ENCODE measurements around the gene ESR2.

DNA sequence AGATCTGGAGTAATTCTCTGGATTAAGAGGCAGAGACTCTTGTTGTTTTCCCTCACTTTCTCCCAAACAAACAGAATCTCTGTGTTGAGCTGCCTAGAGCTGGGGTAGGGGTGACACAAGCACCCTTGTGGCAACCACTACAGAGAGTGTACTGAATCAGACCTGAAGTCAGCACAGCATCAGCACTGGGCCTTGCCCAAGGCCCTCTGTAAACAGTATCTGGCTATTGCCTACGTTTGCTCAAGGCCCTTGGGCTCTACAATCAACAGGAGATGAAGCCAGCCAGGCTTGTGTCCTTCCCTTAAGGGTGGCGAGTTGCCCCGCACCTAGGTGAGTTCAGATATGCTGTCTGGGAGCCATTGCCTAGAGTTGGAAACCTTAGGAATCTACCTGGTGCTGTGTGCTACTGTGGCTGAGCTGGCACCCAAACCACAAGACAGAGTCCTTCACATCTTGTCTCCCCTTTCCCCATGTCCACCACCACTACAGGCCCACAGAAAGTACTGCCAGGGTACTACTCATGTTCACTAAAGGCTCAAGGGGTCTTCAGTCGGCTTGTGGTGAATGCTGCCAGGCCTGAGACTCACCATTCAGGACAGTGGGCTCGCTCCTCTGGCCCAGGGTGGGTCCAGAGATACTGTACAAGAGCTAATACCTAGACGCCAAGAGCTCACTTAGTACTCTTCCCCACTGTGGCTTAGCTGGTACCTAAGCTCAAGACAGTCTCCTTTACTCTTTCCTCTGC, 234.5 kb downstream of the ESR2 start:
- TF ChIP-seq, protein P1, sequence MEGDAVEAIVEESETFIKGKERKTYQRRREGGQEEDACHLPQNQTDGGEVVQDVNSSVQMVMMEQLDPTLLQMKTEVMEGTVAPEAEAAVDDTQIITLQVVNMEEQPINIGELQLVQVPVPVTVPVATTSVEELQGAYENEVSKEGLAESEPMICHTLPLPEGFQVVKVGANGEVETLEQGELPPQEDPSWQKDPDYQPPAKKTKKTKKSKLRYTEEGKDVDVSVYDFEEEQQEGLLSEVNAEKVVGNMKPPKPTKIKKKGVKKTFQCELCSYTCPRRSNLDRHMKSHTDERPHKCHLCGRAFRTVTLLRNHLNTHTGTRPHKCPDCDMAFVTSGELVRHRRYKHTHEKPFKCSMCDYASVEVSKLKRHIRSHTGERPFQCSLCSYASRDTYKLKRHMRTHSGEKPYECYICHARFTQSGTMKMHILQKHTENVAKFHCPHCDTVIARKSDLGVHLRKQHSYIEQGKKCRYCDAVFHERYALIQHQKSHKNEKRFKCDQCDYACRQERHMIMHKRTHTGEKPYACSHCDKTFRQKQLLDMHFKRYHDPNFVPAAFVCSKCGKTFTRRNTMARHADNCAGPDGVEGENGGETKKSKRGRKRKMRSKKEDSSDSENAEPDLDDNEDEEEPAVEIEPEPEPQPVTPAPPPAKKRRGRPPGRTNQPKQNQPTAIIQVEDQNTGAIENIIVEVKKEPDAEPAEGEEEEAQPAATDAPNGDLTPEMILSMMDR (IDR thresholded peaks at IDR 0.05; ENCODE audit: low read depth, low read length, missing input control): no peak
- TF ChIP-seq RAD21 (IDR thresholded peaks at IDR 0.05): no peak
- no peak for TF ChIP-seq GABPA (IDR thresholded peaks at IDR 0.05 in 1 of 2, conservative IDR thresholded peaks at IDR 0.05 in 1 of 2)
- no peak for TF ChIP-seq NR2F2 (IDR thresholded peaks at IDR 0.05)
- TF ChIP-seq, protein P2, sequence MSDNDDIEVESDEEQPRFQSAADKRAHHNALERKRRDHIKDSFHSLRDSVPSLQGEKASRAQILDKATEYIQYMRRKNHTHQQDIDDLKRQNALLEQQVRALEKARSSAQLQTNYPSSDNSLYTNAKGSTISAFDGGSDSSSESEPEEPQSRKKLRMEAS (IDR thresholded peaks at IDR 0.05): no peak
- TF ChIP-seq RXRA (IDR thresholded peaks at IDR 0.05): no peak

All from liver (tissue), 3 donors.